OCI-LY7 (cell line): ENCODE measurements around the gene DNAJC18. TPM values are rescaled to one million over a fixed set of nuclear protein-coding genes. Genes with fewer than 3 reads are reported as not detected.

Experiments used
- BruUV-seq: library from RNA; stranded (reverse); fragments of 400-500 nt; replicated peaks from 2 replicates; lab custom pipeline; 2021; lab: Mats Ljungman, UMichigan
- CTCF ChIA-PET: fragments of 300-600 bp; sonication (Branson Sonifier 250); formaldehyde crosslinking; loops from one replicate; lab custom pipeline; 2022; ENCODE audit warnings: antibody characterized with exemption; ENCODE audit not compliant: unreplicated experiment; lab: Charles Lee
- POLR2A ChIA-PET: fragments of 300-600 bp; sonication (Branson Sonifier 250); formaldehyde crosslinking; loops from one replicate; lab custom pipeline; 2022; ENCODE audit warnings: antibody characterized with exemption; lab: Charles Lee
- DNase-seq: peaks from one replicate; pipeline ENCODE4 v3.0.0-alpha.2; 2015; ENCODE audit warnings: low spot score
- H2AFZ ChIP-seq: fragments of 200-600 bp; sonication (generic), shearing (Covaris generic); 2 replicates; pipeline ENCODE4 v1.6.1; 2014; ENCODE audit warnings: mild to moderate bottlenecking, antibody characterized with exemption, low read length, moderate library complexity
- H3K27ac ChIP-seq: fragments of 200-600 bp; sonication (generic); 2 replicates; pipeline ENCODE4 v1.5.1; 2014; ENCODE audit warnings: mixed run types, low read depth, mild to moderate bottlenecking, moderate library complexity, low read length, inconsistent platforms; ENCODE audit not compliant: poor library complexity, severe bottlenecking
- H3K36me3 ChIP-seq: fragments of 200-600 bp; sonication (generic); 2 replicates; pipeline ENCODE4 v1.6.1; 2014; ENCODE audit warnings: mild to moderate bottlenecking, antibody characterized with exemption, low read length, moderate library complexity, mixed read lengths; ENCODE audit not compliant: insufficient read depth
- H3K4me1 ChIP-seq: fragments of 200-600 bp; sonication (generic); 2 replicates; pipeline ENCODE4 v1.5.1; 2014; ENCODE audit warnings: mild to moderate bottlenecking, low read length; ENCODE audit not compliant: insufficient read depth, poor library complexity, severe bottlenecking
- H3K4me2 ChIP-seq: fragments of 200-600 bp; sonication (generic); 2 replicates; pipeline ENCODE4 v1.6.1; 2014; ENCODE audit warnings: mild to moderate bottlenecking, low read length
- H3K4me3 ChIP-seq: fragments of 200-600 bp; sonication (generic); 2 replicates; pipeline ENCODE4 v1.5.1; 2014; ENCODE audit warnings: mild to moderate bottlenecking, low read depth, low read length; ENCODE audit not compliant: poor library complexity, severe bottlenecking
- H3K79me2 ChIP-seq: fragments of 200-600 bp; sonication (generic); 2 replicates; pipeline ENCODE4 v1.6.1; 2016; ENCODE audit warnings: low read depth, mild to moderate bottlenecking, low read length, moderate library complexity, mixed read lengths; ENCODE audit not compliant: insufficient read depth
- H3K9me2 ChIP-seq: fragments of 200-600 bp; sonication (generic); 2 replicates; pipeline ENCODE4 v1.6.1; 2016; ENCODE audit warnings: mild to moderate bottlenecking, low read length, mixed read lengths; ENCODE audit not compliant: insufficient read depth
- H3K9me3 ChIP-seq: fragments of 200-600 bp; sonication (generic); 2 replicates; pipeline ENCODE4 v1.6.1; 2014; ENCODE audit warnings: mild to moderate bottlenecking, mixed run types, low read length, mixed read lengths
- H4K20me1 ChIP-seq: fragments of 200-600 bp; sonication (generic); 2 replicates; pipeline ENCODE4 v1.6.1; 2014; ENCODE audit warnings: mild to moderate bottlenecking, antibody characterized with exemption, low read length, moderate library complexity, mixed read lengths; ENCODE audit not compliant: insufficient read depth
- EZH2phosphoT487 ChIP-seq: fragments of 200-600 bp; sonication (generic); IDR thresholded peaks from 2 replicates; pipeline ENCODE4 v1.6.1; 2018; ENCODE audit warnings: low read depth, borderline replicate concordance, mild to moderate bottlenecking, mixed run types, antibody characterized with exemption, low read length, moderate library complexity, mixed read lengths
- intact Hi-C: fragments of 100-400 bp; cut with micrococcal nuclease; formaldehyde crosslinking; loops from one replicate; pipeline ENCODE4 v1.10.0; 2022; ENCODE audit not compliant: unreplicated experiment
- total RNA-seq, 2 experiments: library from RNA; depleted of rRNA in 1 of 2; stranded (reverse); fragments of >200 nt in 1 of 2; shearing (Covaris generic) in 1 of 2; gene quantifications; 2 replicates each; pipeline ENCODE4 v1.2.3, GENCODE V29; 2014 to 2022
- TF ChIP-seq, protein P1 (sequence below): fragments of 200-600 bp; sonication (generic); conservative IDR thresholded peaks from 2 replicates; pipeline ENCODE4 v1.5.1; 2014; ENCODE audit warnings: mild to moderate bottlenecking, antibody characterized with exemption, low read length, moderate library complexity, mixed read lengths

DNAJC18 gene
- total RNA-seq, 2 experiments from 2014 or later = 1.2 to 12.6 TPM

DNA sequence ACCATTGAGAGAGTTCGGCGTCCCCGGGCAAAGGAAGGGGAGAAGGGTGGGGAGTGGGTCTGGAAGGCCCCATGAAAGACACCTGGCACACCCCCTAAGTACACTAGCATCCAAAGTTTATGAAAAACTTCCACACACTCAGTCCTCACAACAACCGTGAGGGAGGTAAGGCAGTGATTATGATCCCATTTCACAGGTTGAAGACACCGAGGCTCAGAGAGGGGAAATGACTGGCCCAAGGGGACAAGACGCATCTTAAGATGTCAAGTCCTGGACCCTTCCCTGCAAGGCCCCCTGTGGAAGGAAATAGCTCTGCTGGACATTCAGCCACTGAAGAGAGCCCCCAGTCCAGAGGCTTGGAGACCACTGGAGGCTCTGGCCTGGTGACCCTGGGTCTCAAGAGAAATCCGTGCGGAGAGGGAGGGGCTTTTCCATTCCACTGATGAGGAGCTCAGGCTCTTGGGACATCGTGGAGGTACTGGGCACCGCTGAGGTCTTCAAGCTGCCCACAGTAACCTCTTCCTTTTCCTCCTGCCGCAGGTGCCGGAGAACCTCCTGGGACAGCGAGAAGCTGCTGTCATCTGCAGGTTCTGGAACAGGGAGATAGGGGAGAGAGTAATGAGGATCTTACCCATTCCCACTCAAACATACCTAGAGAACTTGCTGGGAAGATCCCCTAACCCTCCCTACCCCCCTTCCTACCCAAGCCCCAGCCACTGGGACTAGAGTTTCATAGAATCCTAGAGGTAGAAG lies 36.7 kb upstream of the DNAJC18 start:
- POLR2A ChIA-PET = interaction anchor here (0.6 kb wide), 1 partner anchor 12 kb away, joined by 3 read pairs; no protein-coding TSS in a partner anchor
- no peak overlapping the region for H3K27ac ChIP-seq
- H3K36me3 ChIP-seq = no peaks in the 10 kb centered on the region
- peaks cover under 1% of the 10 kb centered on the region for H3K4me1 ChIP-seq
- CTCF ChIA-PET = no interaction called here
- H4K20me1 ChIP-seq = no peaks in the 10 kb centered on the region
- H3K79me2 ChIP-seq = no peaks in the 10 kb centered on the region
- H3K9me3 ChIP-seq = no peaks in the 10 kb centered on the region
- intact Hi-C loops = no loop called here
- no TSS peak for BruUV-seq
- H2AFZ ChIP-seq = no peak overlapping the region
- DNase-seq = no peak
- no peak overlapping the region for H3K4me2 ChIP-seq
- TF ChIP-seq, protein P1, sequence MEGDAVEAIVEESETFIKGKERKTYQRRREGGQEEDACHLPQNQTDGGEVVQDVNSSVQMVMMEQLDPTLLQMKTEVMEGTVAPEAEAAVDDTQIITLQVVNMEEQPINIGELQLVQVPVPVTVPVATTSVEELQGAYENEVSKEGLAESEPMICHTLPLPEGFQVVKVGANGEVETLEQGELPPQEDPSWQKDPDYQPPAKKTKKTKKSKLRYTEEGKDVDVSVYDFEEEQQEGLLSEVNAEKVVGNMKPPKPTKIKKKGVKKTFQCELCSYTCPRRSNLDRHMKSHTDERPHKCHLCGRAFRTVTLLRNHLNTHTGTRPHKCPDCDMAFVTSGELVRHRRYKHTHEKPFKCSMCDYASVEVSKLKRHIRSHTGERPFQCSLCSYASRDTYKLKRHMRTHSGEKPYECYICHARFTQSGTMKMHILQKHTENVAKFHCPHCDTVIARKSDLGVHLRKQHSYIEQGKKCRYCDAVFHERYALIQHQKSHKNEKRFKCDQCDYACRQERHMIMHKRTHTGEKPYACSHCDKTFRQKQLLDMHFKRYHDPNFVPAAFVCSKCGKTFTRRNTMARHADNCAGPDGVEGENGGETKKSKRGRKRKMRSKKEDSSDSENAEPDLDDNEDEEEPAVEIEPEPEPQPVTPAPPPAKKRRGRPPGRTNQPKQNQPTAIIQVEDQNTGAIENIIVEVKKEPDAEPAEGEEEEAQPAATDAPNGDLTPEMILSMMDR = no peak
- no peak for TF ChIP-seq EZH2phosphoT487
- no peaks in the 10 kb centered on the region for H3K9me2 ChIP-seq
- no peak overlapping the region for H3K4me3 ChIP-seq

GRCh38 chr5:139474890-139475791 lies 35.8 kb upstream of the DNAJC18 start:
- no TSS peak for BruUV-seq
- no peaks in the 10 kb centered on the region for H3K36me3 ChIP-seq
- intact Hi-C loops = no loop called here
- ChIA-PET POLR2A (no interaction called here), CTCF (no interaction called here)
- H3K4me2 ChIP-seq = no peak overlapping the region
- no peak overlapping the region for H3K27ac ChIP-seq
- TF ChIP-seq, protein P1 = no peak
- TF ChIP-seq EZH2phosphoT487 = no peak
- H3K79me2 ChIP-seq = no peaks in the 10 kb centered on the region
- H3K9me3 ChIP-seq = no peaks in the 10 kb centered on the region
- H2AFZ ChIP-seq = no peak overlapping the region
- peaks cover 5% of the 10 kb centered on the region for H3K4me1 ChIP-seq
- H4K20me1 ChIP-seq = no peaks in the 10 kb centered on the region
- no peaks in the 10 kb centered on the region for H3K9me2 ChIP-seq
- H3K4me3 ChIP-seq = no peak overlapping the region
- DNase-seq = no peak
